GM06990 (cell line): ENCODE data around the gene ERVW-1.

Source experiments
- DNase-seq: peaks from one replicate; pipeline ENCODE4 v3.0.0-alpha.2; 2011; ENCODE audit not compliant: insufficient read length; ENCODE audit errors: extremely low read depth
- H3K27me3 ChIP-seq: replicated peaks from 2 replicates; pipeline ENCODE4 v1.6.0; 2011; ENCODE audit warnings: low read length; ENCODE audit not compliant: control insufficient read depth, insufficient read depth
- H3K36me3 ChIP-seq: 2 replicates; pipeline ENCODE4 v1.5.1; 2011; ENCODE audit warnings: low read length; ENCODE audit not compliant: control insufficient read depth, insufficient read depth
- H3K4me3 ChIP-seq: replicated peaks from 2 replicates; pipeline ENCODE4 v1.5.1; 2011; ENCODE audit warnings: low read depth, mild to moderate bottlenecking, control low read depth, low read length
- CTCF ChIP-seq: IDR thresholded peaks from 2 replicates; pipeline ENCODE4 v1.5.1; 2011; ENCODE audit warnings: low read length, control low read depth, mild to moderate bottlenecking, inconsistent platforms; ENCODE audit not compliant: insufficient read depth, poor library complexity, severe bottlenecking

Gene ERVW-1

GRCh38 chr7:92506363-92506762 is 28.6 kb upstream of the ERVW-1 start:
- Histone ChIP-seq H3K36me3 (no peaks in the 10 kb centered on the region; the same call in none of the 2 replicates), H3K27me3 (no peaks in the 10 kb centered on the region), H3K4me3 (no peak overlapping the region)
- DNase-seq: no peak
- TF ChIP-seq CTCF: no peak

- Histone ChIP-seq H3K27me3 (no peaks in the 10 kb centered on the region), H3K4me3 (no peak overlapping the region), H3K36me3 (no peaks in the 10 kb centered on the region; the same call in none of the 2 replicates)
- no peak for DNase-seq
- TF ChIP-seq CTCF: no peak
Measured at GRCh38 chr7:92504563-92504962, 26.8 kb upstream of the ERVW-1 start.

GRCh38 chr7:92503767-92504166 is 26.0 kb upstream of the ERVW-1 start:
- Histone ChIP-seq H3K36me3 (no peaks in the 10 kb centered on the region; the same call in none of the 2 replicates), H3K4me3 (no peak overlapping the region), H3K27me3 (no peaks in the 10 kb centered on the region)
- TF ChIP-seq CTCF: no peak
- no peak for DNase-seq

GRCh38 chr7:92498557-92498956 is 20.8 kb upstream of the ERVW-1 start:
- H3K36me3 ChIP-seq: no peaks in the 10 kb centered on the region; the same call in none of the 2 replicates
- H3K4me3 ChIP-seq: no peak overlapping the region
- no peaks in the 10 kb centered on the region for H3K27me3 ChIP-seq
- TF ChIP-seq CTCF: no peak
- no peak for DNase-seq

GRCh38 chr7:92496876-92497275 is 19.1 kb upstream of the ERVW-1 start:
- no peak for DNase-seq
- H3K4me3 ChIP-seq: no peak overlapping the region
- no peak for TF ChIP-seq CTCF
- no peaks in the 10 kb centered on the region for H3K27me3 ChIP-seq
- H3K36me3 ChIP-seq: no peaks in the 10 kb centered on the region; the same call in none of the 2 replicates

GRCh38 chr7:92489634-92490033 is 11.9 kb upstream of the ERVW-1 start:
- no peak for DNase-seq
- H3K36me3 ChIP-seq: no peaks in the 10 kb centered on the region; the same call in 1 of the 2 replicates
- no peaks in the 10 kb centered on the region for H3K27me3 ChIP-seq
- no peak for TF ChIP-seq CTCF
- no peak overlapping the region for H3K4me3 ChIP-seq
